Duodenal mucosa (tissue), 2 donors: ENCODE results near the gene DYNC1LI1.
"Not testable (repeated sequence)": the region's sequence is repeated elsewhere in the genome, so short reads cannot be mapped to it uniquely, and the experiment has no call there.

Source experiments
- H3K27ac ChIP-seq: one replicate; pipeline ENCODE4 v1.7.0; 2013; ENCODE audit warnings: low read depth, low read length
- H3K27me3 ChIP-seq, 2 donors: one replicate each; pipeline ENCODE4 v1.7.0; 2013; ENCODE audit warnings: low read length in 2 of 2, control low read depth in 1 of 2; ENCODE audit not compliant: insufficient read depth in 2 of 2, control insufficient read depth in 1 of 2
- H3K36me3 ChIP-seq, 2 donors: one replicate each; pipeline ENCODE4 v1.7.0; 2013; ENCODE audit warnings: low read length in 2 of 2, control low read depth in 1 of 2; ENCODE audit not compliant: insufficient read depth in 2 of 2, control insufficient read depth in 1 of 2
- H3K4me1 ChIP-seq, 2 donors: one replicate each; pipeline ENCODE4 v1.7.0; 2013; ENCODE audit warnings: low read length in 2 of 2, control low read depth in 1 of 2; ENCODE audit not compliant: insufficient read depth in 2 of 2, control insufficient read depth in 1 of 2
- H3K4me3 ChIP-seq, 2 donors: one replicate each; pipeline ENCODE4 v1.7.0; 2013; ENCODE audit warnings: low read length in 2 of 2, low read depth in 1 of 2
- H3K9ac ChIP-seq, 2 donors: one replicate each; pipeline ENCODE4 v1.7.0; 2013; ENCODE audit warnings: low read length in 2 of 2, low read depth in 1 of 2
- H3K9me3 ChIP-seq, 2 donors: one replicate each; pipeline ENCODE4 v1.7.0; 2013; ENCODE audit warnings: low read length in 2 of 2, control low read depth in 1 of 2; ENCODE audit not compliant: control insufficient read depth in 1 of 2

DYNC1LI1 gene

GRCh38 chr3:32586356-32586755, 15.7 kb upstream of the DYNC1LI1 start:
- Histone ChIP-seq H3K36me3 (no peaks in the 10 kb centered on the region), H3K9ac (no peak overlapping the region), H3K27ac (no peak overlapping the region), H3K9me3 (no peaks in the 10 kb centered on the region), H3K4me1 (no peaks in the 10 kb centered on the region), H3K27me3 (no peaks in the 10 kb centered on the region), H3K4me3 (no peak overlapping the region)

- no peaks in the 10 kb centered on the region for H3K9me3 ChIP-seq
- no peak overlapping the region for H3K9ac ChIP-seq
- H3K4me1 ChIP-seq: no peaks in the 10 kb centered on the region
- H3K4me3 ChIP-seq: no peak overlapping the region
- H3K36me3 ChIP-seq: no peaks in the 10 kb centered on the region
- H3K27me3 ChIP-seq: no peaks in the 10 kb centered on the region
- H3K27ac ChIP-seq: no peak overlapping the region
Observed at GRCh38 chr3:32584660-32585059, 14.0 kb upstream of the DYNC1LI1 start.

- Histone ChIP-seq H3K27ac (no peak overlapping the region), H3K27me3 (no peaks in the 10 kb centered on the region), H3K4me3 (no peak overlapping the region), H3K9me3 (no peaks in the 10 kb centered on the region), H3K4me1 (no peaks in the 10 kb centered on the region), H3K36me3 (no peaks in the 10 kb centered on the region), H3K9ac (no peak overlapping the region)
Observed at GRCh38 chr3:32583708-32584107, 13.1 kb upstream of the DYNC1LI1 start.

GRCh38 chr3:32578669-32579068, 8.0 kb upstream of the DYNC1LI1 start:
- H3K27ac ChIP-seq, H3K4me1 ChIP-seq, H3K4me3 ChIP-seq, H3K36me3 ChIP-seq, H3K9me3 ChIP-seq, H3K9ac ChIP-seq, H3K27me3 ChIP-seq: not testable (repeated sequence)

- H3K27ac ChIP-seq: no peak overlapping the region
Observed at GRCh38 chr3:32577581-32578556, 7.2 kb upstream of the DYNC1LI1 start.

GRCh38 chr3:32577174-32577573, 6.5 kb upstream of the DYNC1LI1 start:
- Histone ChIP-seq H3K4me3 (peak overlapping the region in 1 of 2 donors; percentile 44), H3K36me3 (no peaks in the 10 kb centered on the region), H3K9ac (no peak overlapping the region), H3K27ac (no peak overlapping the region), H3K9me3 (no peaks in the 10 kb centered on the region), H3K4me1 (peaks cover 6 to 8% of the 10 kb centered on the region in 2 donors), H3K27me3 (no peaks in the 10 kb centered on the region)

More at GRCh38 chr3:32577581-32578556, 7.2 kb upstream of the DYNC1LI1 start:
- H3K9ac ChIP-seq: no peak overlapping the region
- no peaks in the 10 kb centered on the region for H3K36me3 ChIP-seq
- H3K4me1 ChIP-seq: peaks cover 6 to 8% of the 10 kb centered on the region in 2 donors
- no peaks in the 10 kb centered on the region for H3K9me3 ChIP-seq
- peak overlapping the region; percentile 26 to 44 for H3K4me3 ChIP-seq
- H3K27me3 ChIP-seq: no peaks in the 10 kb centered on the region

- H3K4me3 ChIP-seq: no peak overlapping the region
- H3K27me3 ChIP-seq: no peaks in the 10 kb centered on the region
- H3K4me1 ChIP-seq: peaks cover 13 to 17% of the 10 kb centered on the region in 2 donors
- H3K36me3 ChIP-seq: no peaks in the 10 kb centered on the region
- H3K9me3 ChIP-seq: no peaks in the 10 kb centered on the region
- H3K27ac ChIP-seq: no peak overlapping the region
- H3K9ac ChIP-seq: no peak overlapping the region
Observed at GRCh38 chr3:32575451-32576113, 4.9 kb upstream of the DYNC1LI1 start.

GRCh38 chr3:32571192-32571485, 481 bp upstream of the DYNC1LI1 start:
- H3K4me3 ChIP-seq: peak overlapping the region; percentile 86 to 97
- H3K27ac ChIP-seq: peak overlapping the region; percentile 92
- peaks cover 0 to under 1% of the 10 kb centered on the region in 2 donors for H3K36me3 ChIP-seq
- H3K9me3 ChIP-seq: no peaks in the 10 kb centered on the region
- H3K9ac ChIP-seq: peak overlapping the region; percentile 81 to 82
- H3K4me1 ChIP-seq: peaks cover 21 to 23% of the 10 kb centered on the region in 2 donors
- H3K27me3 ChIP-seq: no peaks in the 10 kb centered on the region

GRCh38 chr3:32569540-32570420, 878 bp downstream of the DYNC1LI1 start:
- Histone ChIP-seq H3K4me3 (peak overlapping the region; percentile 86 to 97), H3K4me1 (peaks cover 21 to 23% of the 10 kb centered on the region in 2 donors), H3K9me3 (no peaks in the 10 kb centered on the region), H3K27ac (peak overlapping the region; percentile 92), H3K9ac (peak overlapping the region; percentile 81 to 96), H3K36me3 (peaks cover 0 to 5% of the 10 kb centered on the region in 2 donors), H3K27me3 (no peaks in the 10 kb centered on the region)
